ENCODE results near the gene RPS2. TPM values are rescaled to one million over a fixed set of nuclear protein-coding genes. Genes with fewer than 3 reads are reported as not detected.

The RPS2 gene
- total RNA-seq, 1 donor from 2014 or later: 2,286 TPM

- H3K4me1 Mint-ChIP-seq (ENCODE audit: unreplicated experiment): peaks cover 10% of the 10 kb centered on the region
- peaks cover 9% of the 10 kb centered on the region for H3K36me3 Mint-ChIP-seq (ENCODE audit: unreplicated experiment)
- no peaks in the 10 kb centered on the region for H3K9me3 Mint-ChIP-seq (ENCODE audit: unreplicated experiment)
- no peak for DNase-seq (ENCODE audit: extremely low spot score, unreplicated experiment)
- no peak overlapping the region for H3K4me3 Mint-ChIP-seq (ENCODE audit: unreplicated experiment)
- H3K27me3 Mint-ChIP-seq (ENCODE audit: unreplicated experiment): peaks cover 9% of the 10 kb centered on the region
- TF ChIP-seq, protein P1, sequence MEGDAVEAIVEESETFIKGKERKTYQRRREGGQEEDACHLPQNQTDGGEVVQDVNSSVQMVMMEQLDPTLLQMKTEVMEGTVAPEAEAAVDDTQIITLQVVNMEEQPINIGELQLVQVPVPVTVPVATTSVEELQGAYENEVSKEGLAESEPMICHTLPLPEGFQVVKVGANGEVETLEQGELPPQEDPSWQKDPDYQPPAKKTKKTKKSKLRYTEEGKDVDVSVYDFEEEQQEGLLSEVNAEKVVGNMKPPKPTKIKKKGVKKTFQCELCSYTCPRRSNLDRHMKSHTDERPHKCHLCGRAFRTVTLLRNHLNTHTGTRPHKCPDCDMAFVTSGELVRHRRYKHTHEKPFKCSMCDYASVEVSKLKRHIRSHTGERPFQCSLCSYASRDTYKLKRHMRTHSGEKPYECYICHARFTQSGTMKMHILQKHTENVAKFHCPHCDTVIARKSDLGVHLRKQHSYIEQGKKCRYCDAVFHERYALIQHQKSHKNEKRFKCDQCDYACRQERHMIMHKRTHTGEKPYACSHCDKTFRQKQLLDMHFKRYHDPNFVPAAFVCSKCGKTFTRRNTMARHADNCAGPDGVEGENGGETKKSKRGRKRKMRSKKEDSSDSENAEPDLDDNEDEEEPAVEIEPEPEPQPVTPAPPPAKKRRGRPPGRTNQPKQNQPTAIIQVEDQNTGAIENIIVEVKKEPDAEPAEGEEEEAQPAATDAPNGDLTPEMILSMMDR (IDR thresholded peaks at IDR 0.05): no peak
- H3K27ac Mint-ChIP-seq (ENCODE audit: unreplicated experiment): no peak overlapping the region
These were observed 12.6 kb upstream of the RPS2 start for GRCh38 chr16:1976951-1977874.

GRCh38 chr16:1976216-1976520 is 11.5 kb upstream of the RPS2 start:
- TF ChIP-seq, protein P1 (IDR thresholded peaks at IDR 0.05): no peak
- no peak overlapping the region for H3K27ac Mint-ChIP-seq (ENCODE audit: unreplicated experiment)
- peaks cover 9% of the 10 kb centered on the region for H3K27me3 Mint-ChIP-seq (ENCODE audit: unreplicated experiment)
- H3K4me1 Mint-ChIP-seq (ENCODE audit: unreplicated experiment): peaks cover 19% of the 10 kb centered on the region
- peaks cover 12% of the 10 kb centered on the region for H3K36me3 Mint-ChIP-seq (ENCODE audit: unreplicated experiment)
- no peak overlapping the region for H3K4me3 Mint-ChIP-seq (ENCODE audit: unreplicated experiment)
- H3K9me3 Mint-ChIP-seq (ENCODE audit: unreplicated experiment): no peaks in the 10 kb centered on the region
- DNase-seq (ENCODE audit: extremely low spot score, unreplicated experiment): no peak

GRCh38 chr16:1975432-1976215 is 11.0 kb upstream of the RPS2 start:
- H3K4me3 Mint-ChIP-seq (ENCODE audit: unreplicated experiment): no peak overlapping the region
- H3K9me3 Mint-ChIP-seq (ENCODE audit: unreplicated experiment): no peaks in the 10 kb centered on the region
- H3K36me3 Mint-ChIP-seq (ENCODE audit: unreplicated experiment): peaks cover 12% of the 10 kb centered on the region
- DNase-seq (ENCODE audit: extremely low spot score, unreplicated experiment): no peak
- H3K27me3 Mint-ChIP-seq (ENCODE audit: unreplicated experiment): peaks cover 4% of the 10 kb centered on the region
- peaks cover 22% of the 10 kb centered on the region for H3K4me1 Mint-ChIP-seq (ENCODE audit: unreplicated experiment)
- H3K27ac Mint-ChIP-seq (ENCODE audit: unreplicated experiment): no peak overlapping the region
- TF ChIP-seq, protein P1 (IDR thresholded peaks at IDR 0.05): no peak

DNA sequence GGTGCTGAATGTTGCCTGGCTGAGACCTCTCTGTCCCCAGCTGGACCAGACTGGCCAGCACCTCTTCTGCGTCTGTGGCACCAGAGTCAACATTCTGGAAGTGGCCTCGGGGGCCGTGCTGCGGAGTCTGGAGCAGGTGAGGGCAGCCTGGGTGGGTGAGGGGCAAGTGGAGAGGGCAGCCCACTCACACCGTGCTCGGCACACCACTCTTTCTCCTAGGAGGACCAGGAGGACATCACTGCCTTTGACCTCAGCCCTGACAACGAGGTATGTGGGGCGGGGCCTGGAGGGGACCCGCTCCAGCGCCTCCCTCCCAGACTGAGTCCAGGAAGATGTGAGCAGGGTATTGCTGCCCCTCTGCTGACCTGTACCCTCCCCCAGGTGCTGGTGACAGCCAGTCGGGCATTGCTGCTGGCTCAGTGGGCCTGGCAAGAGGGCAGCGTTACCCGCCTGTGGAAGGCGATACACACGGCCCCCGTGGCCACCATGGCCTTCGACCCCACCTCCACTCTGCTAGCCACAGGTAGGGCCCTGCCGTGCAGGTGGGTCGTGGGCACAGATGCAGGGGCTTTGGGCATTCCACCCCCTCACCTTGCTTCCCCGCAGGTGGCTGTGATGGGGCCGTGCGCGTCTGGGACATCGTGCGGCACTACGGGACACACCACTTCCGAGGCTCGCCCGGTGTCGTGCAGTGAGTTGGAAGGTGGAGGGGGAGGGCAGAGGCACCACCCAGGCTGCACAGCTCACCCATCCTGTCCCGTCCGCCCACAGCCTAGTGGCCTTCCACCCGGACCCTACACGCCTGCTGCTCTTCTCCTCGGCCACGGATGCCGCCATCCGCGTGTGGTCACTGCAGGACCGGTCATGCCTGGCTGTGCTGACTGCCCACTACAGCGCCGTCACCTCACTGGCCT is 9.8 kb upstream of the RPS2 start:
- Mint-ChIP-seq H3K27ac (ENCODE audit: unreplicated experiment) (no peak overlapping the region), H3K9me3 (ENCODE audit: unreplicated experiment) (no peaks in the 10 kb centered on the region), H3K36me3 (ENCODE audit: unreplicated experiment) (peaks cover 12% of the 10 kb centered on the region), H3K27me3 (ENCODE audit: unreplicated experiment) (no peaks in the 10 kb centered on the region), H3K4me3 (ENCODE audit: unreplicated experiment) (no peak overlapping the region), H3K4me1 (ENCODE audit: unreplicated experiment) (peaks cover 22% of the 10 kb centered on the region)
- DNase-seq (ENCODE audit: extremely low spot score, unreplicated experiment): no peak
- TF ChIP-seq, protein P1 (IDR thresholded peaks at IDR 0.05): no peak
